Colonic mucosa (tissue), 4 donors: ENCODE data around the gene HNMT. TPM values are rescaled to one million over a fixed set of nuclear protein-coding genes. Genes with fewer than 3 reads are reported as not detected.
"Not testable (repeated sequence)": the region's sequence is repeated elsewhere in the genome, so short reads cannot be mapped to it uniquely, and the experiment has no call there.

Experiments used
- DNase-seq: peaks from one replicate; pipeline ENCODE4 v3.0.0-alpha.2; 2020
- H3K27ac ChIP-seq: fragments of 200-600 bp; one replicate; pipeline ENCODE4 v1.8.0; 2021
- H3K27me3 ChIP-seq: fragments of 200-600 bp; one replicate; pipeline ENCODE4 v1.8.0; 2021
- H3K36me3 ChIP-seq: fragments of 200-600 bp; one replicate; pipeline ENCODE4 v1.8.0; 2021
- H3K4me1 ChIP-seq: fragments of 200-600 bp; one replicate; pipeline ENCODE4 v1.8.0; 2021; ENCODE audit warnings: mild to moderate bottlenecking
- H3K4me3 ChIP-seq: fragments of 200-600 bp; one replicate; pipeline ENCODE4 v1.8.0; 2021
- H3K9ac ChIP-seq, 2 donors: one replicate each; pipeline ENCODE4 v1.7.0; 2013; ENCODE audit warnings: control low read depth in 2 of 2, low read depth in 2 of 2, low read length in 2 of 2
- H3K9me3 ChIP-seq: fragments of 200-600 bp; one replicate; pipeline ENCODE4 v1.8.0; 2021
- CTCF ChIP-seq: fragments of 200-600 bp; IDR thresholded peaks from one replicate; pipeline ENCODE4 v1.8.0; 2022; ENCODE audit warnings: antibody characterized with exemption, mild to moderate bottlenecking
- intact Hi-C: fragments of 100-400 bp; cut with DNase I; formaldehyde crosslinking; loops from one replicate; pipeline ENCODE4 v1.14.1; 2022
- total RNA-seq, 2 donors: library from RNA; stranded (reverse); fragmentation: NEBNext Ultra II Directional in 1 of 2; extraction: Animal tissue kit (Norgen Biotek cat#: 25700) in 1 of 2; gene quantifications; one replicate each; pipeline ENCODE4 v1.2.1, GENCODE V29; 2021
- donor health status: healthy.
- donor health status: DM: no; HTN: no; CAD: no.
- donor health status: DM: no; HTN: no; CAD: no.

HNMT gene
- total RNA-seq, 2 donors from 2014 or later = 62.2 to 82.1 TPM

GRCh38 chr2:138036522-138036921 lies 72.2 kb downstream of the HNMT start:
- TF ChIP-seq CTCF = no peak
- no peaks in the 10 kb centered on the region for H3K4me1 ChIP-seq
- H3K4me3 ChIP-seq = no peak overlapping the region
- no peaks in the 10 kb centered on the region for H3K36me3 ChIP-seq
- H3K9ac ChIP-seq = no peak overlapping the region
- no peaks in the 10 kb centered on the region for H3K9me3 ChIP-seq
- intact Hi-C loops = no loop called here
- no peak for DNase-seq
- no peaks in the 10 kb centered on the region for H3K27me3 ChIP-seq
- no peak overlapping the region for H3K27ac ChIP-seq

GRCh38 chr2:138037090-138037489 lies 72.8 kb downstream of the HNMT start:
- Histone ChIP-seq H3K9me3 (no peaks in the 10 kb centered on the region), H3K36me3 (no peaks in the 10 kb centered on the region), H3K4me1 (no peaks in the 10 kb centered on the region), H3K4me3 (no peak overlapping the region), H3K27me3 (no peaks in the 10 kb centered on the region), H3K27ac (no peak overlapping the region), H3K9ac (no peak overlapping the region)
- no peak for TF ChIP-seq CTCF
- intact Hi-C loops = no loop called here
- no peak for DNase-seq

GRCh38 chr2:138040616-138041015 lies 76.3 kb downstream of the HNMT start:
- Histone ChIP-seq H3K27me3 (no peaks in the 10 kb centered on the region), H3K9me3 (no peaks in the 10 kb centered on the region), H3K27ac (no peak overlapping the region), H3K9ac (no peak overlapping the region), H3K36me3 (no peaks in the 10 kb centered on the region), H3K4me3 (no peak overlapping the region), H3K4me1 (no peaks in the 10 kb centered on the region)
- no peak for TF ChIP-seq CTCF
- no peak for DNase-seq
- intact Hi-C loops = no loop called here

GRCh38 chr2:138042311-138042710 lies 78.0 kb downstream of the HNMT start:
- no peaks in the 10 kb centered on the region for H3K4me1 ChIP-seq
- no peak for TF ChIP-seq CTCF
- DNase-seq = no peak
- H3K27ac ChIP-seq = no peak overlapping the region
- no peak overlapping the region for H3K9ac ChIP-seq
- no peak overlapping the region for H3K4me3 ChIP-seq
- intact Hi-C loops = no loop called here
- H3K27me3 ChIP-seq = no peaks in the 10 kb centered on the region
- no peaks in the 10 kb centered on the region for H3K9me3 ChIP-seq
- no peaks in the 10 kb centered on the region for H3K36me3 ChIP-seq

- H3K36me3 ChIP-seq, H3K9me3 ChIP-seq, intact Hi-C loops, H3K27me3 ChIP-seq, DNase-seq, H3K4me1 ChIP-seq, H3K9ac ChIP-seq, H3K27ac ChIP-seq, H3K4me3 ChIP-seq: not testable (repeated sequence)
These were observed 79.3 kb downstream of the HNMT start for GRCh38 chr2:138043588-138043987.

GRCh38 chr2:138058427-138058826 lies 94.2 kb downstream of the HNMT start:
- no peaks in the 10 kb centered on the region for H3K27me3 ChIP-seq
- no peaks in the 10 kb centered on the region for H3K9me3 ChIP-seq
- H3K36me3 ChIP-seq = no peaks in the 10 kb centered on the region
- no peaks in the 10 kb centered on the region for H3K4me1 ChIP-seq
- no peak for DNase-seq
- H3K4me3 ChIP-seq = no peak overlapping the region
- H3K9ac ChIP-seq = no peak overlapping the region
- intact Hi-C loops = no loop called here
- TF ChIP-seq CTCF = no peak
- H3K27ac ChIP-seq = no peak overlapping the region
